SK-N-MC (cell line): ENCODE results near the gene TYW1.
"Not testable (repeated sequence)": the region's sequence is repeated elsewhere in the genome, so short reads cannot be mapped to it uniquely, and the experiment has no call there.

ENCODE experiments used
- DNase-seq: peaks from one replicate; pipeline ENCODE4 v3.0.0-alpha.2; 2011; ENCODE audit warnings: low read depth, low spot score
- H3K27ac ChIP-seq: fragments of 200-600 bp; sonication (generic); 2 replicates; pipeline ENCODE4 v1.5.1; 2016; ENCODE audit warnings: mixed run types
- H3K36me3 ChIP-seq: fragments of 200-600 bp; sonication (generic); 2 replicates; pipeline ENCODE4 v1.6.1; 2017; ENCODE audit warnings: antibody characterized with exemption, low read length, mixed read lengths; ENCODE audit not compliant: insufficient read depth
- H3K4me3 ChIP-seq: fragments of 200-600 bp; sonication (generic); 2 replicates; pipeline ENCODE4 v1.5.1; 2016
- H3K9ac ChIP-seq: fragments of 200-600 bp; sonication (generic); 2 replicates; pipeline ENCODE4 v1.8.0; 2017; ENCODE audit warnings: mixed run types, mixed read lengths; ENCODE audit not compliant: insufficient read length
- H3K9me3 ChIP-seq: fragments of 200-600 bp; sonication (generic); 2 replicates; pipeline ENCODE4 v1.6.1; 2017; ENCODE audit warnings: low read depth, mild to moderate bottlenecking, antibody characterized with exemption, low read length, moderate library complexity, mixed read lengths
- EZH2 ChIP-seq: fragments of 200-600 bp; sonication (generic); IDR thresholded peaks from one replicate; pipeline ENCODE4 v1.6.1; 2017; ENCODE audit warnings: antibody characterized with exemption
- FOXP2 ChIP-seq: optimal IDR thresholded peaks from 2 replicates; pipeline ENCODE3; 2011; ENCODE audit warnings: mild to moderate bottlenecking, moderate library complexity; ENCODE audit not compliant: insufficient read depth; ENCODE audit errors: extremely low read length, control extremely low read depth
- POLR2AphosphoS5 ChIP-seq: IDR thresholded peaks from 2 replicates; pipeline ENCODE4 v1.6.1; 2012; ENCODE audit warnings: mild to moderate bottlenecking, low read depth, low read length, borderline replicate concordance

Gene TYW1

DNA sequence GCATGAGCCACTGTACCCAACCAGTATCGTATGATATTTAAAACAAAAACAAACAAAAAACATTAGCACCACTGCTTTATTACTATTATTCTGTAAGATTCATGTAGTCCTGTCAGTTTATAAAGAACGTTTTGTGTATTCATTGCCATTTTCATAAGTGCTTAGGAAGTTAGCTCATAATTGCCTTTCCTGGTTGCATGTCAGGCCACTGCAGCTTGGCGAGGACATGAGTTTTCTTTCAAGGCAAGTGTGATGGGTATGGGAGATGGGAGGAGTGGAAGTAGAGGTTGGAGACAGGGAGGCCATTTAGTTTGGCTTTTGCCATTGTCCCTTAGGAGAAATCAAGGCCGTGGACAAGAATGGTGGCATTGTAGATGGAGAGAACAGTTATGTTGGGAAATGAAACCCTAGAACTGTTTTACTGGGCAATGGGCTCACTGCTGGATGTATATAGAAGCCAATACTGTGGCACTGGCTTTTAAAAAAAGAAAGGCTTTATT is 48.9 kb downstream of the TYW1 start:
- no peak for DNase-seq
- TF ChIP-seq EZH2 = no peak
- TF ChIP-seq FOXP2 = no peak
- no peak for TF ChIP-seq POLR2AphosphoS5
- no peak overlapping the region for H3K9ac ChIP-seq
- H3K27ac ChIP-seq = no peak overlapping the region
- no peaks in the 10 kb centered on the region for H3K36me3 ChIP-seq
- no peaks in the 10 kb centered on the region for H3K9me3 ChIP-seq
- H3K4me3 ChIP-seq = no peak overlapping the region

GRCh38 chr7:67046819-67047218 is 50.2 kb downstream of the TYW1 start:
- H3K9me3 ChIP-seq, H3K9ac ChIP-seq, H3K4me3 ChIP-seq, H3K27ac ChIP-seq, DNase-seq, H3K36me3 ChIP-seq: not testable (repeated sequence)

- H3K9ac ChIP-seq, H3K9me3 ChIP-seq, H3K4me3 ChIP-seq, H3K27ac ChIP-seq, H3K36me3 ChIP-seq, DNase-seq: not testable (repeated sequence)
Observed at GRCh38 chr7:67049908-67050307, 53.3 kb downstream of the TYW1 start.

DNA sequence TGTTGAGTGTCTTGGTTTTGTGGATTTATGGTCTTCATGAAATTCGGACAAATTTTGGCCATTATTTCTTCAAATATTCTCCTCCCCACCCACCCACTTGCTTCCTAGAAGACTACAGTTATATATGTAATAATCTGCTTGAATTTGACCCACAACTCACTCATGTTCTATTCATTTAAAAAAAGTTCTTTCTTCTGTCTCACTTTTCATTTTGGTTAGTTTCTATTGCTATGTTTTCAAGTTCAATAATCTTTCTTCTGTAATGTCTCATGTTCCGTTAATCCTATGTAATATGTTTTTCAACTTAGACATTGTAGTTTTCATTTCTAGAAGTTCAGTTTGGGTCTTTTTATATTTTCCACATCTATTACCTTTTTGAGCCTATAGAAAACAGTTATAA is 55.5 kb downstream of the TYW1 start:
- not testable (repeated sequence) for H3K4me3 ChIP-seq, H3K9me3 ChIP-seq, H3K36me3 ChIP-seq, DNase-seq, H3K9ac ChIP-seq, H3K27ac ChIP-seq

DNA sequence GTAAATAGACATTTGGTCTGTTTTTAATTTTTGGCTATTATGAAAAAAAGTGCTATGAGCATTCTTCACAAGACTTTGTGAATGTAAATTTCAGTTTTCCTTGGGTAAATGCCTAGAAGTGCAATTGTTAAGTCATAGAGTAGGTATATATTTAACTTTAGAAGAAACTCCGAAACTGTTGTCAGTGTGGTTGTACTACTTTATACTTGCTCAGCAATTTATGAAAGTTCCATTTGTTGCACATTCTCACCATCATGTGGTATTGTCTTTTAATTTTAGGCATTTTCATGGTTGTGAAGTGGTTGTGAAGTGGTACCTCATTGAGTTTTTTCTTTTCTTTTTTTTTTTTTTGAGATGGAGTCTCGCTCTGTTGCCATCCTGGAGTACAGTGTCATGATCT is 60.0 kb downstream of the TYW1 start:
- DNase-seq = no peak
- no peak overlapping the region for H3K9ac ChIP-seq
- no peak overlapping the region for H3K27ac ChIP-seq
- H3K4me3 ChIP-seq = no peak overlapping the region
- peaks cover 3% of the 10 kb centered on the region; the same call in 1 of the 2 replicates for H3K36me3 ChIP-seq
- no peaks in the 10 kb centered on the region for H3K9me3 ChIP-seq
- TF ChIP-seq FOXP2 (no peak), EZH2 (no peak), POLR2AphosphoS5 (no peak)

- H3K36me3 ChIP-seq, H3K4me3 ChIP-seq, H3K9me3 ChIP-seq, DNase-seq, H3K27ac ChIP-seq, H3K9ac ChIP-seq: not testable (repeated sequence)
Observed at GRCh38 chr7:67061321-67061720, 64.7 kb downstream of the TYW1 start.

- not testable (repeated sequence) for H3K4me3 ChIP-seq, H3K9ac ChIP-seq, H3K36me3 ChIP-seq, DNase-seq, H3K27ac ChIP-seq, H3K9me3 ChIP-seq
Observed at GRCh38 chr7:67062802-67063201, 66.2 kb downstream of the TYW1 start.

- H3K36me3 ChIP-seq, H3K9me3 ChIP-seq, H3K9ac ChIP-seq: not testable (repeated sequence)
- Histone ChIP-seq H3K4me3 (0 out of 2 replicates have a peak overlapping the region, but pooled peaks have one; percentile 25), H3K27ac (peak overlapping the region; percentile 57; the same call in 1 of the 2 replicates)
- peak; percentile 10 for DNase-seq
Observed at GRCh38 chr7:67066950-67067622, 70.5 kb downstream of the TYW1 start.

DNA sequence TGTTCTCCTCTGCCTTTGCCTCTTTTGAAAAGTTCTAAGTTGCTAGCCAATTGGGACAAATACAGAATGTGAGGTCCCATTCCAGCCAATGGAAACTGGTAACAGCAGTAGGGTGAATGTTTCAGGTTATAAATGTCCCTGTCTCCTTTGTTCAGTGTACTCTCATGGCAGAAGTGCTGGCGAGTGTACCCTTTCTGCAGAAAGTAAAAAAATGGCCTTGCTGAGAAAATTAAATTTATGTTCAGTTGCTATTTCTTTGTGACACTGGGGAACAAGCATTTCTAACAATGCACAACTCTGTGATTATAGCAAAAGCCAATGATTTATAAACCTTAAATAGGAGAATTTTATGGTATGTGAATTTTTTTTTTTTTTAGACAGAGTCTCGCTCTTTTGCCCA is 79.5 kb downstream of the TYW1 start:
- not testable (repeated sequence) for H3K27ac ChIP-seq, H3K4me3 ChIP-seq, DNase-seq, H3K36me3 ChIP-seq, H3K9ac ChIP-seq, H3K9me3 ChIP-seq

- H3K27ac ChIP-seq = not testable (repeated sequence)
Observed at GRCh38 chr7:67082880-67083279, 86.2 kb downstream of the TYW1 start.

GRCh38 chr7:67089261-67089660 is 92.6 kb downstream of the TYW1 start:
- H3K9me3 ChIP-seq, H3K36me3 ChIP-seq, H3K9ac ChIP-seq, H3K4me3 ChIP-seq, DNase-seq, H3K27ac ChIP-seq: not testable (repeated sequence)

More at GRCh38 chr7:67082880-67083279, 86.2 kb downstream of the TYW1 start:
- H3K9ac ChIP-seq, H3K4me3 ChIP-seq, DNase-seq, H3K9me3 ChIP-seq, H3K36me3 ChIP-seq: not testable (repeated sequence)

DNA sequence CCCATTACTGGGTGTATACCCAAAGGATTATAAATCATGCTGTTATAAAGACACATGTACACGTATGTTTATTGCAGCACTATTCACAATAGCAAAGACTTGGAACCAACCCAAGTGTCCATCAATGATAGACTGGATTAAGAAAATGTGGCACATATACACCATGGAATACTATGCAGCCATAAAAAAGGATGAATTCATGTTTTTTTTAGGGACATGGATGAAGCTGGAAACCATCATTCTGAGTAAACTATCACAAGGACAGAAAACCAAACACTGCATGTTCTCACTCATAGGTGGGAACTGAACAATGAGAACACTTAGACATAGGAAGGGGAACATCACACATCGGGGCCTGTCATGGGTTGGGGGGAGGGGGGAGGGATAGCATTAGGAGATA is 94.4 kb downstream of the TYW1 start:
- H3K36me3 ChIP-seq, H3K27ac ChIP-seq: not testable (repeated sequence)

GRCh38 chr7:67098031-67098430 is 101.4 kb downstream of the TYW1 start:
- not testable (repeated sequence) for DNase-seq, H3K4me3 ChIP-seq, H3K36me3 ChIP-seq, H3K9me3 ChIP-seq, H3K9ac ChIP-seq, H3K27ac ChIP-seq

More for the DNA sequence above, 94.4 kb downstream of the TYW1 start:
- not testable (repeated sequence) for DNase-seq, H3K9me3 ChIP-seq, H3K4me3 ChIP-seq, H3K9ac ChIP-seq

GRCh38 chr7:67099406-67099805 is 102.8 kb downstream of the TYW1 start:
- not testable (repeated sequence) for H3K9ac ChIP-seq, H3K9me3 ChIP-seq, DNase-seq, H3K4me3 ChIP-seq, H3K27ac ChIP-seq, H3K36me3 ChIP-seq
